ENCODE measurements around the gene PRR22.

PRR22 gene

GRCh38 chr19:5822181-5822844, 37.8 kb upstream of the PRR22 start:
- no peak for DNase-seq (ENCODE audit: low read depth)
- H3K4me3 ChIP-seq (ENCODE audit: low read length): no peak overlapping the region
- TF ChIP-seq CTCF (conservative IDR thresholded peaks at IDR 0.05; ENCODE audit: low read length): no peak

GRCh38 chr19:5821521-5822180, 37.1 kb upstream of the PRR22 start:
- DNase-seq (ENCODE audit: low read depth): no peak
- no peak overlapping the region for H3K4me3 ChIP-seq (ENCODE audit: low read length)
- no peak for TF ChIP-seq CTCF (conservative IDR thresholded peaks at IDR 0.05; ENCODE audit: low read length)

- TF ChIP-seq CTCF (conservative IDR thresholded peaks at IDR 0.05; ENCODE audit: low read length): no peak
- no peak for DNase-seq (ENCODE audit: low read depth)
- H3K4me3 ChIP-seq (ENCODE audit: low read length): no peak overlapping the region
Measured at GRCh38 chr19:5820785-5821184, 36.2 kb upstream of the PRR22 start.

- TF ChIP-seq CTCF (conservative IDR thresholded peaks at IDR 0.05; ENCODE audit: low read length): no peak
- no peak for DNase-seq (ENCODE audit: low read depth)
- H3K4me3 ChIP-seq (ENCODE audit: low read length): no peak overlapping the region
Measured at GRCh38 chr19:5818594-5818993, 34.0 kb upstream of the PRR22 start.

GRCh38 chr19:5817218-5817617, 32.7 kb upstream of the PRR22 start:
- DNase-seq (ENCODE audit: low read depth): no peak
- no peak for TF ChIP-seq CTCF (conservative IDR thresholded peaks at IDR 0.05; ENCODE audit: low read length)
- H3K4me3 ChIP-seq (ENCODE audit: low read length): no peak overlapping the region

- no peak for TF ChIP-seq CTCF (conservative IDR thresholded peaks at IDR 0.05; ENCODE audit: low read length)
- no peak for DNase-seq (ENCODE audit: low read depth)
- no peak overlapping the region for H3K4me3 ChIP-seq (ENCODE audit: low read length)
Measured at GRCh38 chr19:5814852-5815246, 30.3 kb upstream of the PRR22 start.

All from AG10803 (cell line).